HG02798 (cell line): ENCODE measurements around the gene CCDC14.

Experiments used
- ATAC-seq: cut with Tn5 transposase; IDR thresholded peaks from one replicate; pipeline ENCODE4 v1.9.1; 2021; ENCODE audit warnings: mild to moderate bottlenecking; ENCODE audit not compliant: unreplicated experiment, poor library complexity

CCDC14 gene

DNA sequence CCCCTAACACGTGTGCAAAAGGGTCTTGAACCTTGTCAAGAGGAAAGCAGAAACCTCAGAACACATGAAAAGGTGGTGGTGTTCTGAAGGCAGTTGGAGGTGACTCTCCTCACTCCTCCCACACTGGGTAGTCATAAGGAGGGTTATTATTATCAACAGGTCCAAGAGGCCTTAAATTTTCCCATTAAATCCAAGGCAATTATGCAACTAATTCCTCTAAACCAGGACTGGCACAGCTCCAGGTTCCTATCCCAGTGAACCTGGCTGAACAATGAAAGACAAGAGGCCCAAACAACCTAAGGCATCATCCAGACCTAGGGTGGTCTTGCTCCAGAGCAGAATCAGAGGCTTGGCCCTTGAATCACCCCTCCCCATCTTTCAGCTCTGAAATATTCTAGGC, 91.9 kb downstream of the CCDC14 start:
- no peak for ATAC-seq

DNA sequence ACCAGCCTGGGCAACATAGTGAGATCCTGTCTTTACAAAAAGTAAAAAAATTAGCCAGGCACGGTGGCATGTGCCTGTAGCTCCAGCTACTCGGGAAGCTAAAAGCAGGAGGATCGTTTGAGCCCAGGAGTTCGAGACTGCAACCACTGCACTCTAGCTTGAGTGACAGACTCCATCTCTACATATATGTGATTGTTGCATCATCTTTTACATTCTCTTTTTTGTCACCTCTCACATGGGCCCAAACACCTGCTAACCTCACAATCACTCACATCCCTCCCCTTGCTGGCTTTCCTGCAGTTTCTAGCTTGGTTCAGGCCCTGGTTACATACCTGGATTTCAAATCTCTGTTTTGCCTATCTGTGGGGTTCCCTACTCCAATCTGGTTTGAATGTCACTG, 96.3 kb downstream of the CCDC14 start:
- no peak for ATAC-seq
